Adrenal gland (tissue), 19 donors: ENCODE measurements around the gene SLAMF7. TPM values are rescaled to one million over a fixed set of nuclear protein-coding genes. Genes with fewer than 3 reads are reported as not detected.
"Not testable (repeated sequence)": the region's sequence is repeated elsewhere in the genome, so short reads cannot be mapped to it uniquely, and the experiment has no call there.

Experiments
- DNase-seq, 7 donors: peaks; one replicate each; pipeline ENCODE4 v3.0.0-alpha.2; 2019 to 2020
- H3K27ac ChIP-seq, 5 donors: fragments of 200-600 bp; sonication (generic) in 4 of 5; 1 replicate in 3 of 5; 2 replicates in 2 of 5; pipeline versions ENCODE4 v1.5.1 to v1.8.0; 2016 to 2020; ENCODE audit warnings: mild to moderate bottlenecking in 1 of 5
- H3K27me3 ChIP-seq: fragments of 200-600 bp; 2 replicates; pipeline ENCODE4 v1.8.0; 2021
- H3K36me3 ChIP-seq, 2 donors: fragments of 200-600 bp; replicated peaks in 1 of 2; 1 replicate in 1 of 2; 2 replicates in 1 of 2; pipeline versions ENCODE4 v1.5.1 to v1.8.0; 2018 to 2022
- H3K4me1 ChIP-seq, 2 donors: fragments of 200-600 bp; replicated peaks in 1 of 2; 1 replicate in 1 of 2; 2 replicates in 1 of 2; pipeline versions ENCODE4 v1.5.1 to v1.8.0; 2018 to 2021
- H3K4me3 ChIP-seq, 4 donors: fragments of 200-600 bp; sonication (generic) in 3 of 4; one replicate each; pipeline ENCODE4 v1.5.1; 2016 to 2018
- H3K9me3 ChIP-seq, 3 donors: fragments of 200-600 bp; sonication (generic) in 1 of 3; replicated peaks in 1 of 3; 1 replicate in 2 of 3; 2 replicates in 1 of 3; pipeline versions ENCODE4 v1.5.1 to v1.8.0; 2016 to 2021
- CTCF ChIP-seq, 6 experiments: fragments of 450-650 bp in 4 of 6; fragments of 200-600 bp in 2 of 6; sonication (generic) in 1 of 6; IDR thresholded peaks; 1 replicate in 5 of 6; 2 replicates in 1 of 6; pipeline versions ENCODE4 v1.5.1 to v1.8.0; 2016 to 2021; ENCODE audit warnings: antibody characterized with exemption in 6 of 6, mild to moderate bottlenecking in 2 of 6, moderate library complexity in 1 of 6
- POLR2A ChIP-seq, 2 donors: fragments of 450-650 bp; IDR thresholded peaks; one replicate each; pipeline ENCODE4 v1.6.1; 2017; ENCODE audit warnings: antibody characterized with exemption in 2 of 2, mild to moderate bottlenecking in 2 of 2, moderate library complexity in 1 of 2
- WGBS, 4 donors: extraction: QIAGEN DNeasy Blood & Tissue Kit in 2 of 4; methylation state at CpG; one replicate each; pipeline versions ENCODE4 v1.1.5 to v1.1.7; 2013 to 2017; 5-methylcytosine and 5-hydroxymethylcytosine counted together
- intact Hi-C, 2 donors: fragments of 100-400 bp; cut with DNase I; formaldehyde crosslinking; loops; one replicate each; pipeline versions ENCODE4 v1.14.1 to v1.15.0; 2022 to 2023
- long read RNA-seq, 10 donors: library from polyadenylated mRNA in 3 of 10; unstranded in 2 of 10; stranded (forward) in 1 of 10; transcript quantifications; one replicate each; pipeline ENCODE4 v2.0.0 and lab custom pipeline, GENCODE V29; 2021 to 2026
- polyA plus RNA-seq, 3 donors: library from polyadenylated mRNA; stranded (reverse); fragments of 200-250 nt in 2 of 3; fragments of 350-450 nt in 1 of 3; fragmentation: Illumina TruSeq in 1 of 3; extraction: RNeasy Lipid Tissue Mini Kit (QIAGEN cat#74804) in 1 of 3; gene quantifications; one replicate each; pipeline ENCODE4 v1.2.3, GENCODE V29; 2013 to 2014
- total RNA-seq, 9 donors: library from RNA; depleted of rRNA in 4 of 9; stranded (reverse); fragments of >200 nt in 4 of 9; fragments of 120-200 nt in 1 of 9; fragmentation: NEBNext Ultra II Directional in 1 of 9; extraction: Animal tissue kit (Norgen Biotek cat#: 25700) in 1 of 9; gene quantifications; one replicate each; pipeline versions ENCODE4 v1.1.0 to v1.2.4, GENCODE V29; 2013 to 2023
- donor health status: healthy with polysubstance abuse.
- donor health status: Bipolar disorder and iron deficiency.
- donor health status: DM: yes; HTN: yes; CAD: no.
- donor health status: DM: no; HTN: no; CAD: no.
- donor health status: DM: no; HTN: no; CAD: no.
- donor health status: DM: yes; HTN: yes; CAD: no.

SLAMF7 gene
- total RNA-seq, result 1 to 10 TPM in 3 of 9 donors, under 1 TPM in 4, not detected in 2; 0.26 to 2.5 (median 0.57) TPM
- 1 to 10 TPM in 2 of 3 donors, under 1 TPM in 1; 0.51 to 3.1 (median 2.3) TPM for polyA plus RNA-seq
- long read RNA-seq, donor 1, result 0 reads
- long read RNA-seq, donor 2, result 0 reads
- long read RNA-seq, donor 3, result 0 reads
- long read RNA-seq, donor 4, partial matches to known transcripts, result 0 of 2 reads
- long read RNA-seq, donor 4, other reads (novel, unspliced or antisense), result 0 of 2 reads
- long read RNA-seq, donor 5, partial matches to known transcripts, result 0 of 2 reads
- long read RNA-seq, donor 5, other reads (novel, unspliced or antisense), result 0 of 2 reads
- long read RNA-seq, donor 6, partial matches to known transcripts, result 0 of 1 reads
- long read RNA-seq, donor 6, other reads (novel, unspliced or antisense), result 0 of 1 reads
- long read RNA-seq, donor 7, result 0 reads
- long read RNA-seq, donor 8, result 0 reads
- long read RNA-seq, donor 9, result 0 reads
- long read RNA-seq, donor 10, result 0 reads

- peak in 1 of 7 donors; percentile 21 for DNase-seq
- Histone ChIP-seq H3K36me3 (no peaks in the 10 kb centered on the region), H3K27ac (no peak within 1 kb of the TSS), H3K9me3 (peaks cover 0 to 4% (median 0%) of the 10 kb centered on the region in 3 donors), H3K4me3 (no peak within 1 kb of the TSS), H3K27me3 (no peaks in the 10 kb centered on the region), H3K4me1 (no peaks in the 10 kb centered on the region)
- intact Hi-C loops, result no loop called here
- TF ChIP-seq POLR2A (IDR thresholded peaks at IDR 0.05) (no peak), CTCF (IDR thresholded peaks at IDR 0.05) (no peak)
- 64 to 72% (median 67%) methylated on average over 5 of the region's 5 CpGs for WGBS, 4 donors
These were observed at the start of gene SLAMF7 for GRCh38 chr1:160739098-160739511. TSS of gene SLAMF7 (plus strand) at chr1:160739247. CDS start at chr1:160739302, 55 bp downstream.

GRCh38 chr1:160692390-160692789 is 46.7 kb upstream of the SLAMF7 start:
- H3K27me3 ChIP-seq, H3K4me3 ChIP-seq, H3K4me1 ChIP-seq, H3K36me3 ChIP-seq, H3K9me3 ChIP-seq, intact Hi-C loops, H3K27ac ChIP-seq, DNase-seq: not testable (repeated sequence)
- WGBS, 4 donors, result 82 to 86% (median 84%) methylated on average over 10 of the region's 10 CpGs

GRCh38 chr1:160702100-160702499 is 36.9 kb upstream of the SLAMF7 start:
- Histone ChIP-seq H3K4me3 (no peak overlapping the region), H3K4me1 (no peaks in the 10 kb centered on the region), H3K36me3 (no peaks in the 10 kb centered on the region), H3K27ac (no peak overlapping the region), H3K27me3 (no peaks in the 10 kb centered on the region), H3K9me3 (no peaks in the 10 kb centered on the region)
- 77 to 83% (median 80%) methylated on average over 5 of the region's 5 CpGs for whole genome bisulfite sequencing, 4 donors
- no peak for DNase-seq
- intact Hi-C loops, result no loop called here
- TF ChIP-seq CTCF (IDR thresholded peaks at IDR 0.05) (no peak), POLR2A (IDR thresholded peaks at IDR 0.05) (no peak)

- TF ChIP-seq POLR2A (IDR thresholded peaks at IDR 0.05) (no peak), CTCF (IDR thresholded peaks at IDR 0.05) (no peak)
- Histone ChIP-seq H3K4me1 (no peaks in the 10 kb centered on the region), H3K4me3 (no peak overlapping the region), H3K36me3 (no peaks in the 10 kb centered on the region), H3K9me3 (no peaks in the 10 kb centered on the region), H3K27ac (no peak overlapping the region), H3K27me3 (no peaks in the 10 kb centered on the region)
- peak in 5 of 7 donors; percentile 18 to 53 (median 42) for DNase-seq
- intact Hi-C loops, result no loop called here
- 55 to 65% (median 61%) methylated on average over 4 of the region's 4 CpGs for WGBS, 4 donors
These were observed 34.8 kb upstream of the SLAMF7 start for GRCh38 chr1:160704250-160704649.

GRCh38 chr1:160705212-160705621 is 33.8 kb upstream of the SLAMF7 start:
- H3K27me3 ChIP-seq, H3K4me1 ChIP-seq, DNase-seq, H3K36me3 ChIP-seq, intact Hi-C loops, H3K4me3 ChIP-seq, H3K9me3 ChIP-seq: not testable (repeated sequence)
- H3K27ac ChIP-seq, result peak overlapping the region in 1 of 5 donors; percentile 55
- WGBS, 4 donors, result 65 to 70% (median 68%) methylated on average over 3 of the region's 3 CpGs
